Measurements from ENCODE around the gene CENATAC.

DNA sequence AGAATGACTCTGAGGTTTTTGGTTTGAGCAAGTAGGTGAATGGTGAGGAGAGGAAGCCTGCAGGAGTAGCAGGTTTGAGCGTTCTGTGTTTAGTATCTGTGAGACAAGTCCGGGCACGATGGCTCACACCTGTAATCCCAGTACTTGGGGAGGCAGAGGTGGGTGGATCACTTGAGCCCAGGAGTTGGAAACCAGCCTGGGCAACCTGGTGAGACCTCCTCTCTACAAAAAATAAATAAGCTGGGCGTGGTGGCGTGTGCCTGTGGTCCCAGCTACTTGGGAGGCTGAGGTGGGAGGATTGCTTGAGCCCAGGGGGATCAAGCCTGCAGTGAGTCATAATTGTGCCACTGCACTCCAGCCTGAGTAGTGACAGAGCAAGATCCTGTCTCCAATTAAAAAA, 9.7 kb upstream of the CENATAC start:
- TF ChIP-seq, protein P1, sequence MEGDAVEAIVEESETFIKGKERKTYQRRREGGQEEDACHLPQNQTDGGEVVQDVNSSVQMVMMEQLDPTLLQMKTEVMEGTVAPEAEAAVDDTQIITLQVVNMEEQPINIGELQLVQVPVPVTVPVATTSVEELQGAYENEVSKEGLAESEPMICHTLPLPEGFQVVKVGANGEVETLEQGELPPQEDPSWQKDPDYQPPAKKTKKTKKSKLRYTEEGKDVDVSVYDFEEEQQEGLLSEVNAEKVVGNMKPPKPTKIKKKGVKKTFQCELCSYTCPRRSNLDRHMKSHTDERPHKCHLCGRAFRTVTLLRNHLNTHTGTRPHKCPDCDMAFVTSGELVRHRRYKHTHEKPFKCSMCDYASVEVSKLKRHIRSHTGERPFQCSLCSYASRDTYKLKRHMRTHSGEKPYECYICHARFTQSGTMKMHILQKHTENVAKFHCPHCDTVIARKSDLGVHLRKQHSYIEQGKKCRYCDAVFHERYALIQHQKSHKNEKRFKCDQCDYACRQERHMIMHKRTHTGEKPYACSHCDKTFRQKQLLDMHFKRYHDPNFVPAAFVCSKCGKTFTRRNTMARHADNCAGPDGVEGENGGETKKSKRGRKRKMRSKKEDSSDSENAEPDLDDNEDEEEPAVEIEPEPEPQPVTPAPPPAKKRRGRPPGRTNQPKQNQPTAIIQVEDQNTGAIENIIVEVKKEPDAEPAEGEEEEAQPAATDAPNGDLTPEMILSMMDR (IDR thresholded peaks at IDR 0.05; ENCODE audit: low read depth, low read length): no peak
- TF ChIP-seq EZH2phosphoT487 (IDR thresholded peaks at IDR 0.05; ENCODE audit: low read depth): no peak

All from OCI-LY3 (cell line).